PFSK-1 (cell line): ENCODE data around the gene GPN1.

Experiments
- FOXP2 ChIP-seq: optimal IDR thresholded peaks from 2 replicates; pipeline ENCODE3; 2011; ENCODE audit warnings: borderline replicate concordance, control low read depth, inconsistent platforms; ENCODE audit not compliant: insufficient read depth; ENCODE audit errors: extremely low read length, extremely low read depth
- POLR2AphosphoS5 ChIP-seq: IDR thresholded peaks from 2 replicates; pipeline ENCODE4 v1.6.1; 2012; ENCODE audit warnings: low read depth, mild to moderate bottlenecking, control low read depth, low read length, moderate library complexity
- REST ChIP-seq, 2 experiments: IDR thresholded peaks; 2 replicates each; pipeline versions ENCODE4 v1.6.1 to v1.8.0; 2011 to 2012; ENCODE audit warnings: low read depth in 2 of 2, low read length in 2 of 2, control low read depth in 1 of 2, inconsistent platforms in 1 of 2, mild to moderate bottlenecking in 1 of 2, moderate library complexity in 1 of 2; ENCODE audit not compliant: insufficient read depth in 1 of 2
- SIN3A ChIP-seq: IDR thresholded peaks from 2 replicates; pipeline ENCODE4 v1.6.1; 2012; ENCODE audit warnings: mild to moderate bottlenecking, low read length, moderate library complexity, borderline replicate concordance; ENCODE audit not compliant: insufficient read depth
- TAF1 ChIP-seq: IDR thresholded peaks from 2 replicates; pipeline ENCODE4 v1.6.1; 2012; ENCODE audit warnings: low read length, control low read depth, borderline replicate concordance; ENCODE audit not compliant: insufficient read depth

GPN1 gene

GRCh38 chr2:27622921-27623384 is 5.9 kb upstream of the GPN1 start:
- TF ChIP-seq POLR2AphosphoS5 (no peak), SIN3A (no peak), TAF1 (no peak), REST (IDR thresholded peaks at IDR 0.05; ENCODE audit: insufficient read depth in 1 of 2, low read depth in 2 of 2, low read length in 2 of 2) (no peak), FOXP2 (no peak)

GRCh38 chr2:27624943-27625342 is 3.9 kb upstream of the GPN1 start:
- TF ChIP-seq POLR2AphosphoS5 (no peak), SIN3A (no peak), FOXP2 (no peak), TAF1 (no peak), REST (IDR thresholded peaks at IDR 0.05; ENCODE audit: insufficient read depth in 1 of 2, low read depth in 2 of 2, low read length in 2 of 2) (no peak)

GRCh38 chr2:27627963-27628766 is 685 bp upstream of the GPN1 start:
- TF ChIP-seq FOXP2 (no peak), TAF1 (no peak), SIN3A (no peak), POLR2AphosphoS5 (no peak), REST (IDR thresholded peaks at IDR 0.05; ENCODE audit: insufficient read depth in 1 of 2, low read depth in 2 of 2, low read length in 2 of 2) (no peak)

GRCh38 chr2:27634291-27634690 is 5.4 kb downstream of the GPN1 start:
- TF ChIP-seq TAF1 = no peak
- no peak for TF ChIP-seq REST (IDR thresholded peaks at IDR 0.05; ENCODE audit: insufficient read depth in 1 of 2, low read depth in 2 of 2, low read length in 2 of 2)
- TF ChIP-seq SIN3A = no peak
- no peak for TF ChIP-seq FOXP2
- TF ChIP-seq POLR2AphosphoS5 = no peak
